Activated T-helper 1 cell treated with anti-CD3 and anti-CD28 coated beads, Interleukin-12 subunit alpha, Interleukin-12 subunit beta, Interleukin-2, Interleukin-4 antibody, amounts not matched to agents 30 ng/mL and 10 ng/mL and 1 ng/mL, durations not matched to agents 14 hours and 24 hours and 36 hours (primary cell): Measurements from ENCODE around the gene FMNL1. TPM values are rescaled to one million over a fixed set of nuclear protein-coding genes. Genes with fewer than 3 reads are reported as not detected.

Experiments
- DNase-seq: peaks from one replicate; pipeline ENCODE4 v3.0.0; 2021; ENCODE audit warnings: low spot score
- H3K27ac Mint-ChIP-seq: one replicate; pipeline ENCODE4 v1.8.0; 2021; ENCODE audit warnings: mild to moderate bottlenecking, mixed read lengths
- H3K27me3 Mint-ChIP-seq: one replicate; pipeline ENCODE4 v1.8.0; 2022; ENCODE audit warnings: mild to moderate bottlenecking, moderate library complexity, mixed read lengths; ENCODE audit not compliant: insufficient read depth
- H3K36me3 Mint-ChIP-seq: one replicate; pipeline ENCODE4 v1.8.0; 2021; ENCODE audit warnings: low read depth, mixed read lengths
- H3K4me1 Mint-ChIP-seq: one replicate; pipeline ENCODE4 v1.8.0; 2021; ENCODE audit warnings: low read depth, mixed read lengths
- H3K4me3 Mint-ChIP-seq: one replicate; pipeline ENCODE4 v1.8.0; 2021; ENCODE audit warnings: mild to moderate bottlenecking, moderate library complexity, mixed read lengths
- H3K9me3 Mint-ChIP-seq: one replicate; pipeline ENCODE4 v1.8.0; 2021; ENCODE audit warnings: mixed read lengths
- intact Hi-C: fragments of 100-400 bp; cut with micrococcal nuclease; formaldehyde crosslinking; loops from one replicate; pipeline ENCODE4 v1.15.1; 2024
- total RNA-seq: library from RNA; stranded (reverse); gene quantifications from 2 replicates; pipeline ENCODE4 v1.2.3, GENCODE V29; 2022

FMNL1 gene
- total RNA-seq, 1 donor from 2014 or later, result 374 TPM

DNA sequence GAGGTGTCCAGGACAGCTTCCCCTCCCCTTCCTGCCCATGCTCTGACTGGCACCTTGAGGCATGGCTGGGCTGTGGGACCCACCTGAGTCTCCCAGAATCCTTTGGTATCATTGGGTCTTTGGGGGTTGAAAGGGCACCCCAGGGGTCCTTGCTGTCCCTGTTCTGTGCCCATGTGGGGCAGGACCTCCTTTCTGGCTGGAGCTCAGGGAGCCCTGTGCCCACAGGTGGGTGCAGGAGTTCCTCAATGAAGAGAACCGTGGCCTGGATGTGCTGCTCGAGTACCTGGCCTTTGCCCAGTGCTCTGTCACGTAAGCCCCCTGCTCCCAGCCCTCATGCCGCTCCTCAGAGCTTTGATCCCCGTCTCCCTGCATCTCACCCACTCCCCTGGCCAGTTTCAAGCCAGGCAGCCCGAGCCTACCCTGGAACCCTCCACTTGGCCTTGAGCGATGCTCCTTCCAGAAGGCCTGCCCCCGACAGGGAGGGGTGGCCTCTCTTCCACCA, 11.8 kb downstream of the FMNL1 start:
- Mint-ChIP-seq H3K4me3 (peak overlapping the region; percentile 0), H3K9me3 (no peaks in the 10 kb centered on the region), H3K36me3 (peaks cover 41% of the 10 kb centered on the region), H3K27me3 (no peaks in the 10 kb centered on the region), H3K4me1 (peaks cover 83% of the 10 kb centered on the region), H3K27ac (peak overlapping the region; percentile 75)
- no peak for DNase-seq
- intact Hi-C loops, result no loop called here

DNA sequence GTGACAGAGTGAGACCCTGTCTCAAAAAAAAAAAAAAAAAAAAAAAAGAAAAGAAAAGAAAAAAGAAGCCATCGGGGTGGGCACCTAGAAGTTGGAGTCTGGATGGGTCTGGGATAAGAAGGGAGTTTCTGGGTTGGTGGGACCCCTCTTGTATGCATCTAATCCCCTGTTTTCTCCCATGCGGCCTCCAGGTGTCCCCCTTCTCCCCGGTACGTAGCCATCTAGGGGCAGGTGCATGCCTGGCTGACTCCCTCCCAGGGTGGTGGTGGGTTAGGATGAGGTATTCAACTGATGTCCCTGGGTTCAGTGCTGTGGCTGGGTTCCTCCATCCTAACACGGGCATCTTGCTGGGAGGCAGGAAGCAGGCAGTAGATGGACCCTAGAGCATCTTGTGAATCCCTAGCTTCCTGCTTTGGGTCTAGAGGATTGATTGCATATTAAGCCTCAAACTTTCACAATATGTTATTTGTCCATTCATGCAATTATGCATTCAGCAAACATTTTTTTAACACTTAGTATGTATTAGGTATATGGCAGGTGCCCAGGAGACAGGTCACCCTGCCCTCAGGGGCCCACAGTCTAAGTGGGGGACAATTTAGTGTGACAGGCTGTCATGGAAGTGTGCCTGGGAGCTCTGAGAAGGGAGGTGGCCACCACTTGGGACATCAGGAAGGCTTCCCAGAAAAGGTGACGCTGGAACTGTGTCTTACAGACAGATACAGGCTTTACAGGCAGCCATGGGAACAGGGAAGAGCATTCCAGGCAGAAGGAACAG, 13.1 kb downstream of the FMNL1 start:
- H3K4me1 Mint-ChIP-seq, result peaks cover 83% of the 10 kb centered on the region
- H3K4me3 Mint-ChIP-seq, result peak overlapping the region; percentile 28
- no peaks in the 10 kb centered on the region for H3K9me3 Mint-ChIP-seq
- DNase-seq, result no peak
- H3K27me3 Mint-ChIP-seq, result no peaks in the 10 kb centered on the region
- peak overlapping the region; percentile 75 for H3K27ac Mint-ChIP-seq
- intact Hi-C loops, result loop anchor here (1.0 kb wide), 3 partner anchors 9 to 150 kb away; no protein-coding TSS in a partner anchor
- H3K36me3 Mint-ChIP-seq, result peaks cover 55% of the 10 kb centered on the region

DNA sequence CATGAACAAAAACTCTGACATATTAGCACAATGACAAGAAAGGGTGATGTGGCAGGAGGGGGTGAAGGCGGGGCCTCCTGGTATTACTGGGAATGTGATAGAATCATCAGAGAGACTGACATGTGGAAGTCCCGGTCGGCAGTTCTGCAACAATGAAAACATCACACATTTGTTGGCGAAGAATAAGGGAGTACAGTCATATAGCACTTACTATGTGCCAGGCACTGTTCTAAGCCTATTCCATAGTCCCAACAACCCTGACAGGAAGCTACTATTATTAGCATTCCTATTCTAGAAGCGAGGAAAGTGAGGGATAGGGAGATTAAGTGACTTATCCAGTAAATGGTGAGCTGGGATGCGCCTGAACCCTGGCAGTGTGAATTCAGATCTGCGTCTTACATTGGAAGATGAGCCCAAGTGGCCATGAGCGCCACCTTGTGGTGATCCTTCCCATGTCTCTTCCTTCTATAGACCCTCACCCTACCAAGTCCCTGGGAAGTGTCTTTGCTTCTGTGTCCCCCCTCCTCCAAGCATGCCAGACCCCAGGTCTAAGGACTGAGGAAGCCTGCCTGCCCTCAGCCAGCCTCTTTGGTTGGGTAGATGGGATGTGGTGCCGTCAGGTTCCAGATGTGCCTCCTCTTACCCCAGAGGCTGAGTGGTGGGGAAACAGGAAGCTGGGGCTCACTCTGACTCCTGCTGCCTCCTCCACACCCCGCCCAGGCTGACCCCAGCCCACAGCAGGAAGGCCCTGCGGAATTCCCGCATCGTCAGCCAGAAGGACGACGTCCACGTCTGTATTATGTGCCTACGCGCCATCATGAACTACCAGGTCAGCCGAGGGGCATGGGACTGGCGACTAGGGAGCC, 14.0 kb downstream of the FMNL1 start:
- H3K4me3 Mint-ChIP-seq, result peak overlapping the region; percentile 28
- peaks cover 58% of the 10 kb centered on the region for H3K36me3 Mint-ChIP-seq
- H3K27me3 Mint-ChIP-seq, result no peaks in the 10 kb centered on the region
- intact Hi-C loops, result loop anchor here (1.0 kb wide), 3 partner anchors 9 to 150 kb away; no protein-coding TSS in a partner anchor
- no peaks in the 10 kb centered on the region for H3K9me3 Mint-ChIP-seq
- H3K27ac Mint-ChIP-seq, result peak overlapping the region; percentile 38
- H3K4me1 Mint-ChIP-seq, result peaks cover 77% of the 10 kb centered on the region
- no peak for DNase-seq

DNA sequence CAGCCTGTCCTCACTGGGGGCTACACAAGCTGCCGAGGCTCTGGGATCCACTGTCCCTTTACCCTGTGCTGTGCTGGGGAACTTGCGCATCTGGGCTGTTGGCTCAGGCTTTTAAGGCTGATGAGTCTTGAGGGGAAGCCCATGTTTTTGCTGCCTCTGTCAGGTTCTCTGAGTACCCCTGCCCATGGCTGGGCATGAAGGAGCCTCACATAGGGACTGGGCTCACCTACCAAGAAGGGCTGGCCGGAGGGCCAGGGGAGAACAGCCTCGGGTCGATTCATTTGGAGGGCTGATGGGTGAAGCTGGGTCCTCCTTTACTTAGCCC, 14.6 kb downstream of the FMNL1 start:
- H3K27ac Mint-ChIP-seq, result no peak overlapping the region
- intact Hi-C loops, result no loop called here

DNA sequence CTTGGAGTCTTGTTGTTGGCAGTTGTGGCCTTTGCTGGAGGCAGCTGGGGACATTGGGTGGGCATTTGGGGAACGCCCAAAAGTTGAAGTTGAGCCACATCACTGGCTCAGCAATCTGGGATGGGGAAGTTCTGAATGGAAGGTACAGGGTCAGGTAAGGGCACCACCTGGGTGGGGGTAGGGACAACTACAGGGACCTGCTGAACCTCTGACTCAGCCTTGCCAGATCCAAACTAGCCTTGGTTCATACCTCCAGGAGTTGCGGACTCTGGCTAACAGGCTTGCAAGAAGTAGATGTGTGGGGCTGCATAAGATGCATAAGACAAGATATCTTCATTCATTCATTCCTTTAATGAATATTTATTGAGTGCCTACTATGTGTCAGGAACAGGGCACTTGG, 16.0 kb downstream of the FMNL1 start:
- no peak for DNase-seq
- Mint-ChIP-seq H3K27me3 (no peaks in the 10 kb centered on the region), H3K9me3 (no peaks in the 10 kb centered on the region), H3K4me1 (peaks cover 61% of the 10 kb centered on the region), H3K4me3 (no peak overlapping the region), H3K27ac (peak overlapping the region; percentile 53), H3K36me3 (peaks cover 54% of the 10 kb centered on the region)
- intact Hi-C loops, result no loop called here

More for the DNA sequence above, 14.6 kb downstream of the FMNL1 start:
- H3K36me3 Mint-ChIP-seq, result peaks cover 58% of the 10 kb centered on the region
- H3K4me1 Mint-ChIP-seq, result peaks cover 74% of the 10 kb centered on the region
- DNase-seq, result no peak
- no peaks in the 10 kb centered on the region for H3K9me3 Mint-ChIP-seq
- H3K4me3 Mint-ChIP-seq, result no peak overlapping the region
- H3K27me3 Mint-ChIP-seq, result no peaks in the 10 kb centered on the region

DNA sequence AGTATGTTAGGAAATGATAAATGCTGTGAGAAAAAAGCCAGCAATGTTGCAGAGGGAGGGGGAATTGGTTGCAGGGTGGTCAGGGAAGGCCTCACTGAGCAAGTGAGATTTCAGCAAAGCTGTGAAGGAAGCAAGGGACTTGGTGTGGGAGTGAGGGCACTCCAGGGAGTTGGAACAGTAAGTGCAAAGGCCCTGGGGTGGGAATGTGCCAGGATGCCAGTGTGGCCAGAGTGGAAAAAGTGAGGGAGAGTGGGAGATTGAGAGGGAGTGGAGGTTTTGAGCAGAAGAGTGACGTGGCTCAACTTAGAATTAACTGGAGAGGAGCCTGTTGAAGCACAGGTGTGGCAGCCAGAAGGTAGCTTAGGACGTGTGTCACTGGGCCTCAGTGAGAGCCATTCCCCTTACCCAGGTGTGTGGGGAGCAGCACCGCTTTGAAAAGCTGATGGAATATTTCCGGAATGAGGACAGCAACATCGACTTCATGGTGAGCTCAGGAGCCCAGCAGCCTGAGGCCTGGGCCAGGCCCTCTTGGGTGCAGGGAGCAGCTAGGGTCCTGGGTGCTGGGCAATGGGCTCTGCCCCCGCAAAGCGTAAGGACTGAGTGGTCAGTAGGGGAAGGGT, 16.6 kb downstream of the FMNL1 start:
- Mint-ChIP-seq H3K27ac (peak overlapping the region; percentile 31), H3K27me3 (no peaks in the 10 kb centered on the region), H3K4me3 (no peak overlapping the region), H3K4me1 (peaks cover 58% of the 10 kb centered on the region), H3K9me3 (no peaks in the 10 kb centered on the region), H3K36me3 (peaks cover 58% of the 10 kb centered on the region)
- intact Hi-C loops, result no loop called here
- no peak for DNase-seq

DNA sequence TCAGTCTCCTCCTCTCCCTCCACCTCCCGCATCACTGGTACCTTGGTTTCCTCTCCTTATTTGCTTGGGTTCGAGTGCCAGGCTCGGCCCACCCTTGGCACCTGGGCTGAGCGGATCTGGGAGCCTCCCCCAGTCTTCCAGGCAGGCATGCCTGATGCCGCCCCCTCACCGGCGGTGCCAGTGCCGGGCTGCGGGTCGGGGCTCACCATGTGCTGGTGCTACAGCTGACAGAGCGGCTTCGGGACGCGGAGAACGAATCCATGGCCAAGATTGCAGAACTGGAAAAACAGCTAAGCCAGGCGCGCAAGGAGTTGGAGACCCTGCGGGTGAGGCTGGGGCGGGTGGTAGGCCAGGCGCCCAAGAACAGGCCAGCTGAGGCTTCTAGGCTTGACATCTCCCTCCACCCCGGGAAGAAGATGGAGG, 19.2 kb downstream of the FMNL1 start:
- peaks cover 52% of the 10 kb centered on the region for H3K36me3 Mint-ChIP-seq
- peaks cover 33% of the 10 kb centered on the region for H3K4me1 Mint-ChIP-seq
- intact Hi-C loops, result no loop called here
- H3K9me3 Mint-ChIP-seq, result no peaks in the 10 kb centered on the region
- no peak overlapping the region for H3K4me3 Mint-ChIP-seq
- DNase-seq, result no peak
- H3K27ac Mint-ChIP-seq, result no peak overlapping the region
- no peaks in the 10 kb centered on the region for H3K27me3 Mint-ChIP-seq

DNA sequence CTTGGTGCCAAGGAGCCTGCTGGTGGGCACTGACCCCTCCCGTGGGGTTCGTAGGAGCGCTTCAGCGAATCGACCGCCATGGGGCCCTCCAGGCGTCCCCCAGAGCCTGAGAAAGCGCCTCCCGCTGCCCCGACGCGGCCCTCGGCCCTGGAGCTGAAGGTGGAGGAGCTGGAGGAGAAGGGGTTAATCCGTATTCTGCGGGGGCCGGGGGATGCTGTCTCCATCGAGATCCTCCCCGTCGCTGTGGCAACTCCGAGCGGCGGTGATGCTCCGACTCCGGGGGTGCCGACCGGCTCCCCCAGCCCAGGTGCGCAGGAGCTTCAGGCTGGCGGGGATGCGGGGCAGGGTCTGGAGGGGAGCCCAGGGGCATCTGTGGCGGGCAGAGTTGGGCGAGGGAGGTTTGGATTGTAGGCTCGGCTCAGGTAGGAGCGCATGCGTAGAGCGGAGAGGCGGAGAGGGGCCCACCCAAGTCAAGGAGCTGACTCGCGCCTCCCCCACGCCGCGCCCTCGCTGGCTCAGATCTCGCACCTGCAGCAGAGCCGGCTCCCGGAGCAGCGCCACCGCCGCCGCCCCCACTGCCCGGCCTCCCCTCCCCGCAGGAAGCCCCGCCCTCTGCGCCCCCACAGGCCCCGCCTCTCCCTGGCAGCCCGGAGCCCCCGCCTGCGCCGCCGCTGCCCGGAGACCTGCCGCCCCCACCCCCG, 19.8 kb downstream of the FMNL1 start:
- intact Hi-C loops, result no loop called here
- H3K36me3 Mint-ChIP-seq, result peaks cover 56% of the 10 kb centered on the region
- no peaks in the 10 kb centered on the region for H3K9me3 Mint-ChIP-seq
- H3K4me3 Mint-ChIP-seq, result no peak overlapping the region
- peaks cover 38% of the 10 kb centered on the region for H3K4me1 Mint-ChIP-seq
- no peaks in the 10 kb centered on the region for H3K27me3 Mint-ChIP-seq
- no peak for DNase-seq
- no peak overlapping the region for H3K27ac Mint-ChIP-seq

DNA sequence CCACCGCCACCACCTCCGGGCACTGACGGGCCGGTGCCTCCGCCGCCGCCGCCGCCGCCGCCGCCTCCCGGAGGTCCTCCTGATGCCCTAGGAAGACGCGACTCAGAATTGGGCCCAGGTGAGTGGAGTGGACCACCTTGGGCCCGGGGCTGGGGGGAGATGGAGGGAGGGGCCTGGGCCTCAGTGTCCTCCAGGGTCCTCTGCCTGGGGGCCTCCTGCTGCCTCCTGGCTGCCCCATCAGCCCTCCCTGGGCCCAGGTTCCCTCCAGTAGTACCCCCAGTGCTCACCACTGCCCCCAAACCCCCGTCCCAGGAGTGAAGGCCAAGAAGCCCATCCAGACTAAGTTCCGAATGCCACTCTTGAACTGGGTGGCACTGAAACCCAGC, 20.3 kb downstream of the FMNL1 start:
- DNase-seq, result no peak
- Mint-ChIP-seq H3K4me1 (peaks cover 43% of the 10 kb centered on the region), H3K4me3 (no peak overlapping the region), H3K36me3 (peaks cover 60% of the 10 kb centered on the region), H3K27ac (no peak overlapping the region), H3K27me3 (no peaks in the 10 kb centered on the region), H3K9me3 (no peaks in the 10 kb centered on the region)
- intact Hi-C loops, result no loop called here

DNA sequence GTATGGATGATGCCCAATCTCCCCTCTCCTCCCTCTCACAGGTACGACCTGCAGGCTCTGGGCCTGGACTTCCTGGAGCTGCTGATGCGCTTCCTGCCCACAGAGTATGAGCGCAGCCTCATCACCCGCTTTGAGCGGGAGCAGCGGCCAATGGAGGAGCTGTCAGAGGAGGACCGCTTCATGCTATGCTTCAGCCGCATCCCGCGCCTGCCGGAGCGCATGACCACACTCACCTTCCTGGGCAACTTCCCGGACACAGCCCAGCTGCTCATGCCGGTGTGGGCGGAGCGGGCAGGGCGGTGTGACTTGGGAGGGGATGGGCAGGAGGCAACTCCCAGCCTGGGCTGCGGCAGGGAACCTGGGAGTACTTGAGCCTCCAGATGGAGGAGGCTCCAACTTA, 22.1 kb downstream of the FMNL1 start:
- no peak for DNase-seq
- no peaks in the 10 kb centered on the region for H3K27me3 Mint-ChIP-seq
- H3K27ac Mint-ChIP-seq, result no peak overlapping the region
- peaks cover 33% of the 10 kb centered on the region for H3K4me1 Mint-ChIP-seq
- peaks cover 50% of the 10 kb centered on the region for H3K36me3 Mint-ChIP-seq
- H3K4me3 Mint-ChIP-seq, result no peak overlapping the region
- intact Hi-C loops, result loop anchor here (1.0 kb wide), 1 partner anchor 8 kb away; no protein-coding TSS in a partner anchor
- no peaks in the 10 kb centered on the region for H3K9me3 Mint-ChIP-seq

DNA sequence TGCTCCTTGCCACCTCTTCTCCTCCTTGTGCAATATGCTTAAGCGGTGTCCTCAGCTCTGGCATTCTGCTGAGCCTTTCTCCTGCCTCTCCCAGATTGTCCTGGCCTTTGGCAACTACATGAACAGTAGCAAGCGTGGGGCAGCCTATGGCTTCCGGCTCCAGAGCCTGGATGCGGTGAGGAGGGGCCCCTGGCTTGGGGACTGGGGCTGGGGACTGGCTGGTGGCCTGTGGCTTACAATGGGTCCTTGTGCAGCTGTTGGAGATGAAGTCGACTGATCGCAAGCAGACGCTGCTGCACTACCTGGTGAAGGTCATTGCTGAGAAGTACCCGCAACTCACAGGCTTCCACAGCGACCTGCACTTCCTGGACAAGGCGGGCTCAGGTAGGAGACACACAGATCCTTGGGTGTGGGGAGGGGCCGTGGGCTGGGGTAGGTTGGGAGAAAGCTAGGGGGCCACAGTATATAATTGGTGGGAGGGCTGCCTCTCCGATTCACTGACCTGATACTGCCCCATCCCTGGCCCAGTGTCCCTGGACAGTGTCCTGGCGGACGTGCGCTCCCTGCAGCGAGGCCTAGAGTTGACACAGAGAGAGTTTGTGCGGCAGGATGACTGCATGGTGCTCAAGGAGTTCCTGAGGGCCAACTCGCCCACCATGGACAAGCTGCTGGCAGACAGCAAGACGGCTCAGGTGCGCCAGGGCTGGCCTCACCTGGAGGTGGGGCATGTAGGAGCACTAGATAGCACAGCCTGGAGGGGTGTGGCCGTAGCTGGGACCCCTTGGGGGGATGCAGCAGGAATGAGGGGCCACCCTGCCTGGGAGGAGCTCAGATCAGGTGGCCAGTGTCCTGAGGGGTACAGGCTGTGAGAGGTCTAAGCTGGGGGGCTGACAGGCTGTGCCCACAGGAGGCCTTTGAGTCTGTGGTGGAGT, 23.3 kb downstream of the FMNL1 start:
- no peak for DNase-seq
- intact Hi-C loops, result loop anchor here (1.0 kb wide), 1 partner anchor 10 kb away; no protein-coding TSS in a partner anchor
- Mint-ChIP-seq H3K9me3 (no peaks in the 10 kb centered on the region), H3K27ac (peak overlapping the region; percentile 72), H3K4me3 (peak overlapping the region; percentile 11), H3K36me3 (peaks cover 44% of the 10 kb centered on the region), H3K27me3 (no peaks in the 10 kb centered on the region), H3K4me1 (peaks cover 29% of the 10 kb centered on the region)
